ENCODE data around the gene HPCAL1. TPM values are rescaled to one million over a fixed set of nuclear protein-coding genes. Genes with fewer than 3 reads are reported as not detected.

Gene HPCAL1
- total and polyA plus RNA-seq, 2 donors (not counting 3 experiments of a cell fraction or from before 2014, with no cell fraction given): 56.5 to 77.4 TPM

DNA sequence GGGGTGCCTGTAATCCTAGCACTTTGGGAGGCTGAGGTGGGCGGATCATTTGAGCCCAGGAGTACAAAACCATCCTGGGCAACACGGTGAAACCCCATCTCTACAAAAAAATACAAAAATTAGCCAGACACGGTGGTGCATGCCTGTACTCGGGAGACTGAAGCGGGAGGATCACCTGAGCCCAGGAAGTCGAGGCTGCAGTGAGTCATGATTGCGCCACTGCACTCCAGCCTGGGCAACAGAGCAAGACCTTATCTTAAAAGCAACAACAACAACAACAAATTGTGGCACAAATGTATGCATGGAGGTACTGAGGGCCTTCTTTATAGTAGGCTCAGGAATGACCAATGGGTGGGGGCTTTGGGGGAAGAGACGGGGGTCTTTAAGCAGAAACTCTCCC is 38.5 kb downstream of the HPCAL1 start:
- H2AFZ ChIP-seq (ENCODE audit: low read depth, low read length): no peak overlapping the region
- no peaks in the 10 kb centered on the region for H3K27me3 ChIP-seq (ENCODE audit: control insufficient read depth in 2 of 2, insufficient read depth in 2 of 2, low read length in 2 of 2)
- ChIA-PET POLR2A (no interaction called here), CTCF (no interaction called here)
- H3K4me2 ChIP-seq (ENCODE audit: insufficient read depth, low read length): no peak overlapping the region
- no peaks in the 10 kb centered on the region for H3K9me3 ChIP-seq (replicated peaks; ENCODE audit: control insufficient read depth, insufficient read depth, low read length)
- H3K36me3 ChIP-seq (ENCODE audit: control insufficient read depth in 2 of 2, extremely low read depth in 1 of 2, insufficient read depth in 2 of 2, low read length in 2 of 2): no peaks in the 10 kb centered on the region
- no TSS peak for BruUV-seq (replicated peaks)
- peaks cover 84% of the 10 kb centered on the region for H3K79me2 ChIP-seq (ENCODE audit: control insufficient read depth, insufficient read depth, low read length)
- H3K9me1 ChIP-seq (replicated peaks; ENCODE audit: control insufficient read depth, extremely low read depth, insufficient read depth, low read length): no peaks in the 10 kb centered on the region
- intact Hi-C loops (cut with micrococcal nuclease): no loop called here
- no peak overlapping the region for H3K4me3 ChIP-seq (replicated peaks in 1 of 3; ENCODE audit: insufficient read depth in 1 of 3, low read depth in 1 of 3, low read length in 3 of 3)
- no peak overlapping the region for H3K9ac ChIP-seq (replicated peaks; ENCODE audit: extremely low read depth, insufficient read depth, low read length)
- dilution Hi-C loops (cut with MboI; ENCODE audit: extremely low pct_ligation_motif_present, low sequenced_read_pairs): no loop called here
- no peak for FAIRE-seq
- H4K20me1 ChIP-seq (replicated peaks; ENCODE audit: control insufficient read depth, extremely low read depth, insufficient read depth, low read length): no peaks in the 10 kb centered on the region
- TF ChIP-seq, protein P1, sequence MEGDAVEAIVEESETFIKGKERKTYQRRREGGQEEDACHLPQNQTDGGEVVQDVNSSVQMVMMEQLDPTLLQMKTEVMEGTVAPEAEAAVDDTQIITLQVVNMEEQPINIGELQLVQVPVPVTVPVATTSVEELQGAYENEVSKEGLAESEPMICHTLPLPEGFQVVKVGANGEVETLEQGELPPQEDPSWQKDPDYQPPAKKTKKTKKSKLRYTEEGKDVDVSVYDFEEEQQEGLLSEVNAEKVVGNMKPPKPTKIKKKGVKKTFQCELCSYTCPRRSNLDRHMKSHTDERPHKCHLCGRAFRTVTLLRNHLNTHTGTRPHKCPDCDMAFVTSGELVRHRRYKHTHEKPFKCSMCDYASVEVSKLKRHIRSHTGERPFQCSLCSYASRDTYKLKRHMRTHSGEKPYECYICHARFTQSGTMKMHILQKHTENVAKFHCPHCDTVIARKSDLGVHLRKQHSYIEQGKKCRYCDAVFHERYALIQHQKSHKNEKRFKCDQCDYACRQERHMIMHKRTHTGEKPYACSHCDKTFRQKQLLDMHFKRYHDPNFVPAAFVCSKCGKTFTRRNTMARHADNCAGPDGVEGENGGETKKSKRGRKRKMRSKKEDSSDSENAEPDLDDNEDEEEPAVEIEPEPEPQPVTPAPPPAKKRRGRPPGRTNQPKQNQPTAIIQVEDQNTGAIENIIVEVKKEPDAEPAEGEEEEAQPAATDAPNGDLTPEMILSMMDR (IDR thresholded peaks at IDR 0.05; ENCODE audit: extremely low read depth in 1 of 2, insufficient read depth in 1 of 2, low read depth in 1 of 2, low read length in 2 of 2): no peak
- TF ChIP-seq POLR2AphosphoS5 (IDR thresholded peaks at IDR 0.05; ENCODE audit: insufficient read depth, low read depth, low read length): no peak
- TF ChIP-seq MYC (IDR thresholded peaks at IDR 0.05; ENCODE audit: low read depth, low read length): no peak
- TF ChIP-seq EZH2 (IDR thresholded peaks at IDR 0.05; ENCODE audit: borderline replicate concordance, low read depth, low read length, severe bottlenecking): no peak
- no peak for TF ChIP-seq GATA2 (IDR thresholded peaks at IDR 0.05; ENCODE audit: insufficient read depth, insufficient read length, low read depth, low read length)
- TF ChIP-seq FOS (IDR thresholded peaks at IDR 0.05; ENCODE audit: borderline replicate concordance, insufficient read depth, low read length): no peak
- no peak for TF ChIP-seq JUN (IDR thresholded peaks at IDR 0.05; ENCODE audit: borderline replicate concordance, insufficient read depth, insufficient read length, low read depth)
- TF ChIP-seq POLR2A (IDR thresholded peaks at IDR 0.05; ENCODE audit: low read depth, low read length): no peak
- TF ChIP-seq, protein P2, sequence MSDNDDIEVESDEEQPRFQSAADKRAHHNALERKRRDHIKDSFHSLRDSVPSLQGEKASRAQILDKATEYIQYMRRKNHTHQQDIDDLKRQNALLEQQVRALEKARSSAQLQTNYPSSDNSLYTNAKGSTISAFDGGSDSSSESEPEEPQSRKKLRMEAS (IDR thresholded peaks at IDR 0.05; ENCODE audit: insufficient read depth, insufficient read length): no peak
- peaks cover 5% of the 10 kb centered on the region for H3K4me1 ChIP-seq (ENCODE audit: control insufficient read depth, extremely low read depth, insufficient read depth, low read length)
- no peak for DNase-seq (ENCODE audit: low read depth, low spot score)
- H3K27ac ChIP-seq (ENCODE audit: insufficient read depth, low read depth, low read length): no peak overlapping the region

All from endothelial cell of umbilical vein (primary cell).